NOMO-1 treated with dmso at 0.1 percent for 144 hours (cell line): ENCODE measurements around the gene MYDGF.
A peak's percentile ranks its signal among the peaks of the same experiment; 100 is the strongest.

Experiments used
- DNase-seq: peaks from one replicate; lab custom pipeline; 2025; ENCODE audit not compliant: unreplicated experiment; lab: John Stamatoyannopoulos, UW

MYDGF gene

DNA sequence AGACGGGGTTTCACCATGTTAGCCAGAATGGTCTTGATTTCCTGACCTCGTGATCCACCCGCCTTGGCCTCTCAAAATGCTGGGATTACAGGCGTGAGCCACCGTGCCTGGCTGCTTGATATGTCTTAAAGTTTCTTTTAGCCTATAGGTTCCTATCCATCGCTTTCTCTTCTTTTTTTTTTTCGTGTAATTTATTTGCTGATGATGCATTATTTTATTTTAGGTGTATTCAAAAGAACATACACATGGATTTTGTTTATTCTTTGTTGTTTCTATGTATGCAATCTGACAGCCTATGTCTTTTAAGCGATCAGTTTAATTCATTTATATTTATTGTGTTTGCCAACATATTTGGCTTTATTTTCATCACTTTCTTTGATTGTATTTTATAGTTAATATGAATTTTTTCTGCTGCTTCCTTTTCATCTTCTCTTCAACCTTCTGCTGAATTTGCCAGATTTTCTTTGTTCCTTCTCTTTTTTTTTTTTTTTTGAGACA, 56.8 kb downstream of the MYDGF start:
- DNase-seq, result no peak

DNA sequence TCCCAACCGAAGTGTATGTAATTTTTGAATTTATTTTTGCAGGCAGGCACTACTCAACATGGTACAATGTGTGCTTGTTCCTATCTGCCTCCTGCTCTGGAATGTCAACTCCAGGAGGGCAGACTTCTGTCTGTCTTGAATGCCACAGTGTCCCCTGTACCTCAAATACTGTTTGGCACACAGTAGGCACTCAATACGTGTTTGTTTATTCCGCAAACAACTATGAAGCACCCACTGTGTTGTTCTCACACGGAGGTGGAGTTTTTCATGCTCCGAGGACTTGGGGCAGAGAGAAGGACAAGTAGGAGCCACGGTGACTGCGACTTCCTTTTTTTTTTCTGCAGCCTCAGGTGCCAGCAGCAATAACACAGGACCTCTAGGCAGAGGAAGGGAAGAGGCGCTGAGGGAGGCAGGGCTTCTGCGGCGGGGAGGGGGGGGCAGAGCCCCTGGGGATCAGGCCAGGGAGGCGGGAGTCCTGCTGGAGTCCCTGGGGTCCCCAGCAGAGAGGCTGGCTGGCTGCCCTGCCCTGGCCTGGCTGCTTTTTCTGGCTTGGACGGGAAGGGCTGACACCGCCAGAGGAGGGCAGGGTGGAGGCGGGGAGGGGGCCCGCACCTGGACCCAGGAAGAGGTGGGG, 60.1 kb downstream of the MYDGF start:
- peak; percentile 76 for DNase-seq
